A549 (cell line): ENCODE results near the gene KIAA1755.

Experiments
- CTCF ChIP-seq: fragments of >200 bp; sonication (Bioruptor Twin); formaldehyde crosslinking; IDR thresholded peaks from 3 replicates; pipeline ENCODE4 v1.5.1; 2016
- EHMT2 ChIP-seq: fragments of 200-600 bp; sonication (generic); IDR thresholded peaks from 2 replicates; pipeline ENCODE4 v1.6.1; 2016; ENCODE audit warnings: antibody characterized with exemption, low read depth, mild to moderate bottlenecking, moderate library complexity
- EP300 ChIP-seq, 2 experiments: fragments of >200 bp; sonication (Bioruptor Twin); formaldehyde crosslinking; IDR thresholded peaks; 2 replicates in 1 of 2; 3 replicates in 1 of 2; pipeline ENCODE4 v1.6.1; 2016 to 2017
- JUNB ChIP-seq: fragments of >200 bp; sonication (Bioruptor Twin); formaldehyde crosslinking; IDR thresholded peaks from 2 replicates; pipeline ENCODE4 v1.6.1; 2016
- MAFK ChIP-seq: fragments of 450-650 bp; IDR thresholded peaks from 2 replicates; pipeline ENCODE4 v1.6.1; 2014; ENCODE audit not compliant: partially characterized antibody
- PBX3 ChIP-seq: IDR thresholded peaks from 2 replicates; pipeline ENCODE4 v1.6.1; 2012
- POLR2A ChIP-seq: IDR thresholded peaks from 2 replicates; pipeline ENCODE4 v1.6.1; 2012; ENCODE audit warnings: mild to moderate bottlenecking, low read length
- SMC3 ChIP-seq: fragments of >200 bp; sonication (Bioruptor Twin); formaldehyde crosslinking; IDR thresholded peaks from 3 replicates; pipeline ENCODE4 v1.6.1; 2018; ENCODE audit warnings: inconsistent platforms
- ZFP36 ChIP-seq: fragments of 450-650 bp; IDR thresholded peaks from 2 replicates; pipeline ENCODE4 v1.6.1; 2014; ENCODE audit warnings: borderline replicate concordance; ENCODE audit not compliant: partially characterized antibody
- ZSCAN20 ChIP-seq: fragments of 250-450 bp; sonication (Bioruptor Pico); IDR thresholded peaks from 2 replicates; pipeline ENCODE4 v1.8.0; 2022; ENCODE audit warnings: mild to moderate bottlenecking, moderate library complexity
- TF ChIP-seq, protein P1 (sequence below): IDR thresholded peaks from 2 replicates; pipeline ENCODE4 v1.6.1; 2012

DNA sequence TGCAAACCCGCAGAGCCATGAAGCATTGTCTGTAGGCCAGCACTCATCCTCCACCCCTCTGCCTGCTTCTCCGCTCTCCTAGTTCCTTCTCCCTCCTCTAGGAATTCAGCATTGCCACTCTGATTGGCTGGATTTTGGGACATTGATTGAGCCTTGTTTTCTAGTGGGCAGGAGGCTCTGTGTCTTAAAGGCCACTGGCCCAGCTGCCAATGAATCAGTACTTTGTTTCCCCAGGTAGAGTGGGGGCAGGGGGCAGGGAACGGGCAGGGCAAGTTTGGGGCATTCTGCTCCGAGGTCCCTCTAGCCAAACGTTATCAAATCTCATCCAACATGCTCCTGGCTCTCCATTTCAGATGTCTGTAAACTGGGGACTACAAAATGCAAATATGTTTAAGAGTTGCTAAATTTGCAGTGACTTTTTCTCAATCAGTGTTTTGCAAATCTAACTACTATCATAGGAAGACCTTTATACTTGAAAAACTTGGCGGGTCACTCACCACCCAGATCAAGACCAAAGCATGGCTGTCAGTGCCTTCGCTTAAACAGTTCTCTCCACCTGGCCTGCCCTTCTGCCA lies 33.0 kb upstream of the KIAA1755 start:
- TF ChIP-seq ZFP36 = no peak
- no peak for TF ChIP-seq POLR2A
- TF ChIP-seq CTCF = no peak
- no peak for TF ChIP-seq JUNB
- TF ChIP-seq PBX3 = no peak
- TF ChIP-seq EP300 (IDR thresholded peaks at IDR 0.05) = no peak
- TF ChIP-seq, protein P1, sequence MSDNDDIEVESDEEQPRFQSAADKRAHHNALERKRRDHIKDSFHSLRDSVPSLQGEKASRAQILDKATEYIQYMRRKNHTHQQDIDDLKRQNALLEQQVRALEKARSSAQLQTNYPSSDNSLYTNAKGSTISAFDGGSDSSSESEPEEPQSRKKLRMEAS = no peak
- no peak for TF ChIP-seq EHMT2
- no peak for TF ChIP-seq ZSCAN20 (CRISPR knock-in tag)
- no peak for TF ChIP-seq SMC3
- no peak for TF ChIP-seq MAFK
